Stimulated activated CD4-positive, alpha-beta T cell treated with anti-CD3 and anti-CD28 coated beads, Interleukin-15, amount 100 ng/mL, for 24 hours (primary cell): ENCODE data around the gene CDH16.
"Not testable (repeated sequence)": the region's sequence is repeated elsewhere in the genome, so short reads cannot be mapped to it uniquely, and the experiment has no call there.

Experiments
- DNase-seq: peaks from one replicate; pipeline ENCODE4 v3.0.0-alpha.2; 2020

CDH16 gene

DNA sequence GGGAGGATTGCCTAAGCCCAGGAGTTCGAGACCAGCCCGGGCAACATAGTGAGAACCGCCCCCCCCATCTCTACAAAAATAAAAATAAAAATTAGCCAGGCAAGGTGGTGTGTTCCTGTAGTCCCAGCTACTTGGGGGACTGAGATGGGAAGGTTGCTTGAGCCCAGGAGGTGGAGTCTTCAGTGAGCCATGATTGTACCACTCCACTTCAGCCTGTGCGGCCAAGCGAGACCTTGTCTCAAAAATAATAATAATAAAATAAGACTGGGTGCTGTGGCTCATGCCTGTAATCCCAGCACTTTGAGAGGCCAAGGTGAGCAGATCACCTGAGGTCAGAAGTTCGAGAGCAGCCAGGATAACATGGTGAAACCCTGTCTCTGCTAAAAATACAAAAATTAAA is 26.9 kb downstream of the CDH16 start:
- DNase-seq = no peak

DNA sequence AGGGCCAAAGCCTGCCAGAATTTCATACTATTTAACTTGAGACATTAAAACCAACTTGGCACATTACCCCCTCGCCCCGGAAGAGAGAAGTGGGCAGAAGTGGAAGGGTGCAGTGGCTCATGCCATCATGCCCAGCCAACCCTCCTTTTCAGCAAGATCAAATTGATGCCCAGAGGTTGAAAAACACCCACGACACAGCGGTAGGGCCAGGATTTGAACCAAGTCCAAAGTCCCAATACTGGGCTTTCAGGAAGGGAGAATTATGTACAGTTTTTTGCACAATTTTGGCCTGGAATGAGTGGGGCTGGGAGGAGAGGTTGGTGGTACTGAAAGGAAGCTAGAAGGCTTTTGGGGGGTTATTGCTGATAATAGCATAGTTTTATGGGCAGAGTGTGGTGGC is 27.3 kb downstream of the CDH16 start:
- no peak for DNase-seq

DNA sequence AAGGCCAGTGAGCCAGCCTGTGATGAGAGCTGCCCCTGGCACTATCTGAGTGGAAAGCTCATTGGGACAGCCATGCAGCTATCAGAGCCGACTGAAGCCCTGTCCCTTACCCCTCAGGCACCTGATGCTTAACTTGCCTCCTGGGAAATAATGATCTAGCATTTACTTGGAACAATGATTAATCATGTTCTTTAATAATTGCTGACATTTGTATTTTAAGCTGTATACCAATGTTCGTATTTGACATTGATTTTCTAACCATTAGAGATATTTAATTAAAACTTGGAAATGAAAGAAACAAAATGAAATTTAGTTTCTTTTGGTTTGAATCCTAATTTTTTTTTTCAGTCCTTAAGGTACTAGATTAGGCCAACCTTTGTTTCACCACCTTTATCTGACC is 27.9 kb downstream of the CDH16 start:
- no peak for DNase-seq

DNA sequence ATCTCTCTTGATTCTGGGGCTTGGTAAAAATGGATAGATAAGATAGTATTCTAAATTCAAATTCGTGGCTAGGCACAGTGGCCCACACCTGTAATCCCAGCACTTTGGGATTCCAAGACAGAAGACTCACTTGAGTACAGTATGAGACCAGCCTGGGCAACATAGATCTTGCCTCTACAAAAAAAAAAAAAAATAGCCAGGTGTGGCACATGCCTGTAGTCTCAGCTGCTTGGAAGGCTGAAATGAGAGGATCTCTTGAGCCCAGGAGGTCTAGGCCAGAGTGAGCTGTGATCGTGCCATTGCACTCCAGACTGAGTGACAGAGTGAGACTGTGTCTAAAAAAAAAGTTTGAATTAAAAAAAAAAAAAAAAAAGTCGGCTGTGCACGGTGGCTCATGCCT is 29.1 kb downstream of the CDH16 start:
- DNase-seq = no peak

DNA sequence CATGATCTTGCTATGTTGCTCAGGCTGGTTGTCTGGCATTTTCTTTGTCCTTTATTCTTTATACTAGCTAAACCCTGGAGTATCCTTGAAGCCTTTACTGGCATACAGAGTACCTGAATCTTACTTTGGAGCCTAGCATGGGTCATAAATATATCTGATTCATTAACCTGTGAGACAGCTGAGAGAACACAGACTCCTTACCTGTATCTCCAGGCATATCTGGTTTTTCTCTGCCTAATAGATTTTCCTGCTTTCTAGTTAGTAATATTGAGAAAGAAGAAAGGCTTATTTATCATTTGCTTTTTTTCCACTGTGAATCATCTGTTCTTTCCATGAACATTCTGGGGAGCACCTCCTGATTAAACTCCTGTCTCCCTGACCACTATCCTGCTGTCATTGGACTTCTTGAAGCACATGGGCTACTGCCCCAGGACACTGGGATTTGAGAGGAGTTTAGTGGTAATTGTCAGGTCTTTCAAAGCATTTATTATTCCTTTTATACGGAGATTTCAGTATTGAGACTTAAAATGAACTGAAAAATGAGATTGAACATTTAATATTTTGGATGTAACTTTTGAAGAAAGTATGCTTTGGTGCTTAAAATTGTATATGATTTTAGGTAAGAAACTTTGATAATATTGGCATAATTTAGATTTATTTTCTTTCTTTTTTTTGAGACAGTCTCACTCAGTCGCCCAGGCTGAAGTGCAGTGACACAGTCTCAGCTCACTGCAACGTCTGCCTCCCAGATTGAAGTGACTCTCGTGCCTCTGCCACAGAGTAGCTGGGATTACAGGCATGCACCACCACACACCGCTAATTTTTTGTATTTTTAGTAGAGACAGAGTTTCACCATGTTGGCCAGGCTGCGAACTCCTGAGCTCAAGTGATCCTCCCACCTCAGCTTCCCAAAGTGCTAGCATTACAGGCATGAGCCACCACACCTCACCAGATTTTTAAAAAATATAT is 29.8 kb downstream of the CDH16 start:
- DNase-seq = no peak

DNA sequence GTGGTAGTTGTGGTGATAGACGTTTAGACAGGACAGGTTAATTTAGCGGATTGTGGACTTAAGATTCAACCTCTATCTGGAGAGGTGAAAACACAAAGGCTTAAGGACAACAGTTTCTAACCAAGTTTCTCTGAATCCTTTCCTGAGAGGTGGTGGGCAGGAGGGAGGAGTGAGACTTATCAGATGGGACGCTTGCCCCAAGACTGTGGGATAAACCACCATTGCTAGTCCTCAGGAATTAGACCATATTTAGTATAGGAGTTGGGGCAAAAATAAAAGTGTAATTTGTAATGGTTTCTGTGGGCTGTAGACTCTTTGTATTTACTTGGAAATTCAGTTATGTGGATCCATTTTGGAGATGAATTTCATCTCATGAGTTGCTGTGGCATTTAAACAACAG is 31.8 kb downstream of the CDH16 start:
- DNase-seq = no peak

DNA sequence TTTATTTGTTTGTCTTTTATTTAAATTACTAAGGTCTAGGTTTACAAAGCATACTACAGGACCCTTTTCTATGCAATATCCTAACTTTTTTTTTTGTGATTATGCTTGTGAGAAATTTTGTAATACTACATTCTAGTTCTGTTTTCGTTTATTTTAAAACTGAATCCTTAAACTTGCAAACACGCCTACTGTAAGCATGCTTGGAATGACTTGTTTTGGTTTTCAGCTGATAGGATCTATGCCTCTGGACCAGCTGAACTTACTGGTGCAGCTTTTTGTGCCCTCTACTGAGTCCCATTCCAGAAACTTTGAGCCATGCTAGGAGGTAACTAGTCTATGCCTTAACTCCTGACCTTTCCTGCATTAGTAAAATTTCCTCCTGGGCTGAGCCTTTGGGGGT is 32.4 kb downstream of the CDH16 start:
- DNase-seq = no peak

DNA sequence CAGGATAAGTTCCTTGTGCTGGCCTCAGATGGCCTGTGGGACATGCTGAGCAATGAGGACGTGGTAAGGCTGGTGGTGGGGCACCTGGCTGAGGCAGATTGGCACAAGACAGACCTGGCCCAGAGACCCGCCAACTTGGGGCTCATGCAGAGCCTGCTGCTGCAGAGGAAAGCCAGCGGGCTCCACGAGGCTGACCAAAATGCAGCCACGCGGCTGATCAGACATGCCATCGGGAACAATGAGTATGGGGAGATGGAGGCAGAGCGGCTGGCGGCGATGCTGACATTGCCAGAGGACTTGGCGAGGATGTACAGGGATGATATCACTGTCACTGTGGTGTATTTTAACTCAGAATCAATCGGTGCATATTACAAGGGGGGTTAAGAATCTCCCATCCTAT is 33.2 kb downstream of the CDH16 start:
- DNase-seq = no peak

DNA sequence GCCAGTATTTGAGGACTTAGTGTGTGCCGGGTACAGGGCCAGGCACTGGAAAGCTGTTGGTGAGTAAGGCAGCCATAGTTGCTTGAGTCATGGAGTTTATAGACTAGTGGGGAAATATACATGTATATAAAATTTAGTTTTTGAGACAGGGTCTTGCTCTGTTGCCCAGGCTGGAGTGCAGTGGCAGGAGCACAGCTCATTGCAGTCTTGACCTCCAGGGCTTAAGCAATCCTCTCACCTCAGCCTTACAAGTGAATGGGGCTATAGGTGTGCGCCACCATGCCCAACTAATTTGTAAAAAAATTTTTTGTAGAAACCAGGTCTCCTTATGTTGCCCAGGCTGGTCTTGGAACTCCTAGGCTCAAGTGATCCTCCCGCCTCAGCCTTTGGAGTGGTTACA is 36.0 kb downstream of the CDH16 start:
- DNase-seq = no peak

DNA sequence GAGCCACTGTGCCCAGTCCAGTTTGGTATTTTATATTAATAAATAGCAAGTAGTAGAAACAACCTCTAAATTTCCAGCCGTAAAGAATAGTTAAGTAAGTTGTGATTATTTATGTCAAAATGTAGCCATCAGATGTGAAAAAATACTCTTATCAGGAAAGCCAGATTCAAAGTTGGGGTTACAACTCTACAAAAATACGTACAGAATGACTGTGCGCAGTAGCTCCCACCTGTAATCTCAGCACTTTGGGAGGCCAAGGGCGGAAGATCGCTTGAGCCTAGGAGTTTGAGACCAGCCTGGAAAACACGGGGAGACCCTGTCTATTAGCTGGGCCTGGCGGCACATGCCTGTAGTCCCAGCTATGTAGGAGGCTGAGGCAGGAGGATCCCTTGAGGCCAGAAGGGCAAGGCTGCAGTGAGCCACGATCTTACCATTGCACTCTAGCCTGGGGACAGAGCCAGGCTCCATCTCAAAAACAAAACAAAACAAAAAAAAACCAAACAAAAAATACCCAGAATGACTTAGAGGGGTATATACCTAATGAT is 36.6 kb downstream of the CDH16 start:
- no peak for DNase-seq

DNA sequence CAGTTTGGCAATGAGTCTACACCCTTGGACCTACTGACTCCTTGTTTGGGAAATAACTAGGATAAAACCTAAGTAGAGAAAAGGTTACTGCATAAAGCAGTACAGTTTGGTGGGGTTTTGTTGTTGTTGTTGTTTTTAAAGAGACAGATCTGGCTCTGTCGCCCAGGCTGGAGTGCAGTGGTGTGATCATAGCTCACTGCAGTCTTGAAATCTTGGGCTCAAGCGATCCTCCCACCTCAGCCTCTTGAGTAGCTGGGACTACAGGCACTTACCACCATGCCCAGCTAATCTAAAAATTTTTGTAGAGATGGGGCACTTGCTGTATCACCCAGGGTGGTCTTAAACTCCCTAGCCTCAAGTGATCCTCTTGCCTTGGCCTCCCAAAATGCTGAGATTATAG is 37.1 kb downstream of the CDH16 start:
- no peak for DNase-seq

DNA sequence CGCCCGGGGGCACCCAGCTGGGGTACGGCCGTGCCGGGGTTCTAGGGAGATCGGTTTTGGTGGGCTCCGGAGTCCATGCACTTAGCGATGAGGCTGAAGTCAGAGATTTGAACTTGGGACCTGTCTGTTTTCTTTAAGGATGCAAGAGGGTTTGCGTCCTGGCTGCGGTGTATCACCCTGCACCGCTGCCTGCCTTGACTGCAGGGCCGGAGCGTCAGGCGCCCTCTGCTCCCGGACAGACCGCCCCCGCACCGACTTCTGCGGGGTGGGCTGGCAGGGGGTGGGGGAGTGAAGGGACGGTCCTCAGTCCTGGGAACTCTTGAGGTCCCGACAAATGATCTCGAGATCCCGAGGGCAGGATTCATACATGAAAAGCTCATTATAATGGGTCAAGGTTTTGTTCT is 37.7 kb downstream of the CDH16 start:
- DNase-seq = peak; percentile 35

DNA sequence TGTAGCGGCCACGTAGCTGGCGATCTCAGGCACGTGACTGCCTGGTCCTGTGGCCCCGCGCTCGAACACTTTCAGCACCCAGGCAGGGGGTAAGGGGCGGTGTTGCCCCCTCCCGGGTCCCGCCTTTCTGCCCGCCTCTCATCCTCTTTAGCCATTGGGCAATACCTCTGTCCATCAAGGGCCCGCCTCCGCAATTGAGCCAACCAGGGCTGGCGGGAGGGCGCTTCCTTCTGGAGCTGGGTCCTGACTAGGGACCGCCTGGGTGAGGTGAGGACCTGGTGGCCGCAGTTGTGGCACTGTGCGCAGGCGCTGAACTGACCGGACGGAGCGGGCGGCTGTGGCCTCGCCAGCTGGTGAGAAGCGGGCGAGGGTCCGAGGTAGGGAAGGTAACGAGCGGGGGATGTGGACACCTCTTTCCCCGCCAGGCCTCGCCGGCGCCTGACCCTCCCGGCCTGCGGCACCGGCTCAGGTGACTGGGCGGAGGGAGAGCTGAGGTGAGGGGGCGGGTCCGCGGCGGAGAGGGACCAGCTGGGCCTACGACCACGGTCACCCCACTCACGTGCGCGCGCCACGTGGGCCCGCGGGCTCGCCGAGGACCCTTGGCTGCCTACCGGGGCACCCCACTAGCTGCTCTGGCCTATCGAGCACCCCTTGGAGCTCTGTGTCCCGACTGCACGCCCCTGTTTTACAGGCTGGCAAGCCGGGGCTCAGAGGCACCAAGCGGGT is 38.2 kb downstream of the CDH16 start, which contains the start of gene PDP2:
TSS of gene PDP2 (plus strand) at position 228 of the 726 bp plus-strand sequence. CDS start 3,770 bp downstream, outside the sequence.
- peak; percentile 96 for DNase-seq

DNA sequence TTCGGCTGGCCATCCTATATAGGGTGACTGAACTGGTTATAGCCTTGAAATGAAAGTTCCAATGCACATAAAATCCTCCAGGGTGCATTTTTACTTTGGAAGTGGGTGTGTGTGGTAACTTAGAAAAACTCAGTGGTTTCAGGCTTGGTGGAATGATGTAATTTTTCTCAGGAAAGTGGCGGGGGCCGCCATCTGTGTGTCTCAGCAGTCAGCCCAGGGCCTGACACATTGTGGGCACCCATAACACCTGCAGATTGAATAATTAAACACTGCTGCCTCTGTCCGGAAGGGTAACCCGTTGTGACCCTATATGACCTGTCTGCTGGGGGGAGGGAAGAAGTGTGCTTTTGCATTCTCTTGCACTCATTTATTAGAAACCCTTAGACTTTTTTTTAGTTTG is 40.6 kb downstream of the CDH16 start:
- peak; percentile 85 for DNase-seq

DNA sequence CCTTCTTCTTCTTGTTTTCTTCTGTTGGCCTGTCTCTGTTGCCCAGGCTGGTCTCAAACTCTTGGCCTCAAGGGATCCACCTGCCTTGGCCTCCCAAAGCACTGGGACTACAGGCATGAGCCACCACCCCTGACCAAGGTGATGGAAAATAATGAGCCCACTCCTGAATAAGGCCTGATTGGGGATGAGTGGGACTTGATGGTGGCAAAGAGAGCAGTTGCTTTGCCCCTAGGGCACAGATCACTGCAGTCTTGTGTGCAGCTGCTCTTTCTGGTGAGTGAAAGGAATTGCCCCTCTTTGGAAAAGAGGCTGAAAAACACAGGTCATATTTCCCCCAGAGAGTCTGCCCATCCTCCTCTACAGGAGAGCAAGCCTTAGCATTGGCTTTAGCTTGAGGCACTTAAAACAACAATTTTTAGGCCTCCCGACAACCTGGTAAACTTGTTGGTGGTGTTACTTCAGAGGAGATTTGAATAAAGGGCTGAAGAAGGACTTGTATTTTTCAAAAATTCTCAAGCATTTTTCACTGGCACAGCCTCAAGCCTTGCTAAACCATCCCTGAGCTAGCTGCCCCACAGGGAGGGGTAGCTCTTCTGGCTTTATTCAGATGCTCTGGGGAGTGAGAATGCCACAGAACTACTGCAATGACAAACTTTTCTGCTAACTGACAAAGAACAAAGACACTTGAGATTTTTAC is 44.5 kb downstream of the CDH16 start:
- peak; percentile 19 for DNase-seq

DNA sequence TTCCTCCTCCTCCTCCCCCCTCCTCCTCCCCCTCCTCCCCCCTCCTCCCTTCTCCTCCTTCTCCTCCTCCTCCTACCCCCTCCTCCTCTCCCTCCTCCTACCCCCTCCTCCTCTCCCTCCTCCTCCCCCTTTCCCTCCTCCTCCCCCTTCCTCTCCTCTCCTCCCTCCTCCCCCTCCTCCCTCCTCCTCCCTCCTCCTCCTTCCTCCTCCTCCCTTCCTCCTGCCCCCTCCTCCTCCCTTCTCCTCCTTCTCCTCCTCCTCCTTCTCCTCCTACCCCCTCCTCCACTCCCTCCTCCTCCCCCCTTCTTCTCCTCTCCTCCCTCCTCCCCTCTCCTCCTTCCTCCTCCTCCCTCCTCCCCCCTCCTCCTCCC is 45.0 kb downstream of the CDH16 start:
- DNase-seq = peak; percentile 15

DNA sequence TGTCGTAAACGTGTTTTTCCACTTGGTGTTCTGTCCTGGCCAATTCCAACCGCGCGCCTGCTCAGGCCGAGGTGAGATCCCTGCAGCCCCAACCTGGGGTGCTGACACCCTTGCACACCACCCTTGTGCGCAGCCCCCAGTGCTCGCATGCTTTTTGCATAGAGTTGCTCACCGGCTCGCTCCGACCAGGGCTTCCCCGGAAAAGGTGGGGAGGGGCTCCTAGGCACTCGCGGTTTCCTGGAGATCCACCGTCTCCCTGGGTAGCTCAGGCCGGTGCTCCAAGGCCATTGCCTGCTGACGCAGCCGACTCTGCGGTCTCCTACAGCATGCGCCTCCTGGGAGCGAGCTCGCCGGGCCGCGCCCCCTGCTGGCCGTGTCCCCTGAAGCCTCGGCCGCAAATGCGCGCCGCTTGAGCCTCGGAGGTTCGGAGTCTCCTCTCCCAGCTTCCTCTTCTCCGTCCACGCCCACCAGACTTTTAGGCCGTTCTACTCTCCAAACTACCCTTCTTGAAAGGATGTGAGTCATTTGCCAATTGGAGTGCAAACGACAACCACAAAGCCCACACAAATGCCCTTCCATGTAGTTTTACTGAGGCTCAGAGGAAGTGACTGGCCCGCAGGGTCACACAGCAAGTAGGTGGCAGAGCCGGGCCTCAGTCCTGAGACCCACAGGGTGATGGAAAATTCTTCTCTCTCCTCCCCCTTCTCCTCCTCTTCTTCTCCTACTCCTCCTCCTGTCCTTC is 45.6 kb downstream of the CDH16 start:
- DNase-seq = peak; percentile 97

DNA sequence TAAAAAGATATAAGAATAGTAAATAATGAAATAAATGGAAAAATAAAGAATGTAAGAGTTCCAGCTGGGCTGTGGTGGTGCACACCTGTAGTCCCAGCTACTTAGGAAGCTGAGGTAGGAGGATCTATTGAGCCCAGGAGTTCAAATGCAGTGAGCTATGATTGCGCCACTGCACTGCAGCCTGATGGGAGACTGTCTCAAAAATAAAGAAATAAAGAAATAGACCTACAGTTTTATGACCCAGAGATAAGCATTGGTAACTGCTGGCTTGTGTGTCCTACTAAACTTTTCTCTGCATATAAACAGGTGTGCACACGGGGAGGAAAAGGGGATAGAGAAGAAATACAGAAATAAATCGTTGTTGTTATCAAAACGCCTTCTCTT is 46.1 kb downstream of the CDH16 start:
- DNase-seq = no peak

DNA sequence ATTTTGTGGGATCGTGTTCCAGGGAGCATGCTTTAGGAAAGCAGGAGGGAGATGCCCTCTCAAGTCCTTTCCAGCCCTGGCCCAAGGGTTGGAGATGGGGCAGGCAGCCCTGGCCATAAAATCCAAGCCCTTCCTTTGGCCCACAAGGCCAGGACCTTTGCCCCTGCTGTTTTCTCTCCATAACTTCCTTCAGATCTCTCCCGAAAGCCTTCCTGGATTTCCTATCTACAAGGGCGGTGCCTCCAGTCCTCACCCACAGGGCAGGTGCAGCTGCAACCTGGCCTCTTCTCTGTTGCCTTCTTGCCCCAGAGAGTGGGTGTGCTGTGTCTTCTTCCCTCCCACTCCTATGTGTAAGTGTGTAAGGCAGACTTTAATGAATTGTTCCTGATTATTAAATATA is 46.8 kb downstream of the CDH16 start:
- no peak for DNase-seq

DNA sequence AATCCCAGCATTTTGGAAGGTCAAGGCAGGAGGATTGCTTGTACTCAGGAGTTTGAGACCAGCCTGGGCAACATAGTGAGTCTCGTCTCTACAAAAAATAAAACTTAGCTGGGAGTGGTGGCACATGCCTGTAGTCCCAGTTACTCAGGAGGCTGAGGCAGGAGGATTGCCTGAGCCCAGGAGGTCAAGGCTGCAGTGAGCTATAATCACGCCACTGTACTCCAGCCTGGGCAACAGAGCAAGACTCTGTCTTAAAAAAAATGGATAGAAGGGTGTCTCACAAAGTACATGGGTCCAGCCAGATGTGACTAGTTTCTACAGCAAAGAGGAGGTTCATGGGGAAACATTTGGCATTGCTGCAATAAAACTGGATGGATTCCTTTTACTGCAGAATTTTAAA is 47.3 kb downstream of the CDH16 start:
- not testable (repeated sequence) for DNase-seq

DNA sequence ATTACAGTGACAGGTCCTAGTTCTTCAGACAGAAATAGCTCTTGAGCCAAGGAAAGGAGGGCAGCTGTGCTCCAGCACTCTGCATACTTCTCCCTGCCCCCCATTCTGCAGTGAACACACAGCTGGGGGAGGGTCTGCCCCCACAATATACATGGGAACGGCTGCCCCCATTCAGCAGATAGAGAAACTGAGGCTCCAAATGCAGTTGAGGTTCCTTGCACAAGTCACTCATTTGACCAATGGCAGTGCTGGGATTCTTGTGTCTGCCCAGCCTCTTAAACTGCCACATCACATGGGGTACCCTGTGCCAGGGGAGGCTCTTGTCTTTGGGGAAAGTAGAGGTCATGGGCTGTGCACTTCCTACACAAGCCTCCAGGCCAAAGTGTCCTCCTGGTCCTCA is 49.3 kb downstream of the CDH16 start:
- DNase-seq = no peak

DNA sequence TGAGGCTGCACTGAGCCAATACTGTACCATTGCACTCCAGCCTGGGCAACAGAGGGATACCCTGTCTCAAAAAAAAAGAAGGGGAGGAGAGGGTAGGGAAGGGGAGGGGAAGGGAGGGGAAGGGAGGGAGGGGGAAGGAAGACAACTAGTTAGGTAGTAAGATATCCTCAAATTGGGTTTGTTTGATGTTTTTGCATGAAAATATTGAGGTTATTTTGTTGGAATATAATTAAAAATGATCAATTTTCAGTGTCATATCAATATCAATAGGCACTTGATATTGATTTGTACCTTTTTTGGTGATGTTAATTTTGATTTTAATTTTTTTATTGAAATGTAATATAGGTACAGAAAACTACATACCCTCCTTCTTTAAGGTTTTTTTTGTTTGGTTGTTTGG is 55.0 kb downstream of the CDH16 start:
- no peak for DNase-seq
